ENCODE measurements around the gene NLGN1. TPM values are rescaled to one million over a fixed set of nuclear protein-coding genes. Genes with fewer than 3 reads are reported as not detected.

Gene NLGN1
- total and polyA plus RNA-seq, 12 donors = 0.13 to 3.7 (median 0.84) TPM

GRCh38 chr3:173869766-173870165 lies 472.2 kb downstream of the NLGN1 start:
- DNase-seq = no peak
- H3K4me1 ChIP-seq (replicated peaks in 1 of 2) = no peaks in the 10 kb centered on the region
- intact Hi-C loops (cut with DNase I) = no loop called here
- no peaks in the 10 kb centered on the region for H3K27me3 ChIP-seq
- no peaks in the 10 kb centered on the region for H3K9me3 ChIP-seq (replicated peaks in 1 of 3)
- 55 to 73% (median 58%) methylated on average over 3 of the region's 3 CpGs for WGBS, 4 donors
- H3K36me3 ChIP-seq (replicated peaks in 1 of 2) = no peaks in the 10 kb centered on the region
- no peak overlapping the region for H3K4me3 ChIP-seq
- no peak overlapping the region for H3K27ac ChIP-seq
- no peak for TF ChIP-seq POLR2A (IDR thresholded peaks at IDR 0.05)
- TF ChIP-seq CTCF (IDR thresholded peaks at IDR 0.05) = no peak

- no peak for TF ChIP-seq POLR2A (IDR thresholded peaks at IDR 0.05)
- TF ChIP-seq CTCF (IDR thresholded peaks at IDR 0.05) = no peak
- Histone ChIP-seq H3K27ac (no peak overlapping the region), H3K36me3 (replicated peaks in 1 of 2) (no peaks in the 10 kb centered on the region), H3K27me3 (no peaks in the 10 kb centered on the region), H3K4me3 (no peak overlapping the region), H3K9me3 (replicated peaks in 1 of 3) (no peaks in the 10 kb centered on the region), H3K4me1 (replicated peaks in 1 of 2) (no peaks in the 10 kb centered on the region)
- 80 to 86% (median 84%) methylated on average over 4 of the region's 4 CpGs for WGBS, 4 donors
- DNase-seq = no peak
- intact Hi-C loops (cut with DNase I) = no loop called here
Observed at GRCh38 chr3:173870976-173871375, 473.4 kb downstream of the NLGN1 start.

GRCh38 chr3:173875790-173876189 lies 478.2 kb downstream of the NLGN1 start:
- intact Hi-C loops (cut with DNase I) = no loop called here
- no peak overlapping the region for H3K27ac ChIP-seq
- no peaks in the 10 kb centered on the region for H3K4me1 ChIP-seq (replicated peaks in 1 of 2)
- H3K4me3 ChIP-seq = no peak overlapping the region
- H3K36me3 ChIP-seq (replicated peaks in 1 of 2) = no peaks in the 10 kb centered on the region
- TF ChIP-seq CTCF (IDR thresholded peaks at IDR 0.05) (no peak), POLR2A (IDR thresholded peaks at IDR 0.05) (no peak)
- DNase-seq = no peak
- H3K27me3 ChIP-seq = no peaks in the 10 kb centered on the region
- no peaks in the 10 kb centered on the region for H3K9me3 ChIP-seq (replicated peaks in 1 of 3)

GRCh38 chr3:173876476-173876875 lies 478.9 kb downstream of the NLGN1 start:
- Histone ChIP-seq H3K27me3 (no peaks in the 10 kb centered on the region), H3K27ac (no peak overlapping the region), H3K36me3 (replicated peaks in 1 of 2) (no peaks in the 10 kb centered on the region), H3K4me3 (no peak overlapping the region), H3K4me1 (replicated peaks in 1 of 2) (no peaks in the 10 kb centered on the region), H3K9me3 (replicated peaks in 1 of 3) (no peaks in the 10 kb centered on the region)
- DNase-seq = no peak
- no peak for TF ChIP-seq POLR2A (IDR thresholded peaks at IDR 0.05)
- peak in 1 of 6 experiments; percentile 20 for TF ChIP-seq CTCF (IDR thresholded peaks at IDR 0.05)
- intact Hi-C loops (cut with DNase I) = no loop called here
